HG03097 (cell line): ENCODE measurements around the gene EFCAB13.
"Not testable (repeated sequence)": the region's sequence is repeated elsewhere in the genome, so short reads cannot be mapped to it uniquely, and the experiment has no call there.

Experiments
- ATAC-seq: cut with Tn5 transposase; IDR thresholded peaks from one replicate; pipeline ENCODE4 v1.9.1; 2021; ENCODE audit not compliant: unreplicated experiment, low FRiP score

Gene EFCAB13

GRCh38 chr17:47423406-47424295, 99.9 kb downstream of the EFCAB13 start:
- ATAC-seq = no peak

DNA sequence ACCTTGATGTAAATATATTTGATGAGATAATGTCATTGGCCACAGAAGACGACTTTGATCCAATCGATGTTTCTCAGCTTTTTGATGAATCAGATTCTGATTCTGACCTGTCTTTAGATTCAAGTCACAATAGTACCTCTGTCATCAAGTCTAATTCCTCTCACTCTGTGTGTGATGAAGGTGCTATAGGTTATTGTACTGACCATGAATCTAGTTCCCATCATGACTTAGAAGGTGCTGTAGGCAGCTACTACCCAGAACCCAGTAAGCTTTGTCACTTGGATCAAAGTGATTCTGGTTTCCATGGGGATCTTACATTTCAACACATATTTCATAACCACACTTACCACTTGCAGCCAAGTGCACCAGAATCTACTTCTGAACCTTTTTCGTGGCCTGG, 101.5 kb downstream of the EFCAB13 start:
- not testable (repeated sequence) for ATAC-seq

DNA sequence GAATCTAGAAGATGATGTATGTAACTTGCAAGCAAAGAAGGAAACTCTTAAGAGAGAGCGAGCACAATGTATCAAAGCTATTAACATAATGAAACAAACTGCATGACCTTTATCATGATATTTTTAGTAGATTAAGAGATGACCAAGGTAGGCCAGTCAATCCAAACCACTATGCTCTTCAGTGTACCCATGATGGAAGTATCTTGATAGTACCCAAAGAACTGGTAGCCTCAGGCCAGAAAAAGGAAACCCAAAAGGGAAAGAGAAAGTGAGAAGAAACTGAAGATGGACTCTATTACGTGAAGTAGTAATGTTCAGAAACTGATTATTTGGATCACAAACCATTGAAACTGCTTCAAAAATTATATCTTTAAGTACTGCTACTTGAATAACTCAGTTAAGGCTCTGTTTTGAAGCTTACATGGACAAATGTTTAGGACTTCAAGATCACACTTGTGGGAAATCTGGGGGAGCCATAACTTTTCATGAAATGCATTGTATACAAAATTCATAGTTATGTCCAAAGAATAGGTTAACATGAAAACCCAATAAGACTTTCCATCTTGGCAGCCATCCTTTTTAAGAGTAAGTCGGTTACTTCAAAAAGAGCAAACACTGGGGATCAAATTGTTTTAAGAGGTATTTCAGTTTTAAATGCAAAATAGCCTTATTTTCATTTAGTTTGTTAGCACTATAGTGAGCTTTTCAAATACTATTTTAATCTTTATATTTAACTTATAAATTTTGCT, 102.3 kb downstream of the EFCAB13 start:
- ATAC-seq = not testable (repeated sequence)

GRCh38 chr17:47427985-47428384, 104.2 kb downstream of the EFCAB13 start:
- ATAC-seq = no peak

DNA sequence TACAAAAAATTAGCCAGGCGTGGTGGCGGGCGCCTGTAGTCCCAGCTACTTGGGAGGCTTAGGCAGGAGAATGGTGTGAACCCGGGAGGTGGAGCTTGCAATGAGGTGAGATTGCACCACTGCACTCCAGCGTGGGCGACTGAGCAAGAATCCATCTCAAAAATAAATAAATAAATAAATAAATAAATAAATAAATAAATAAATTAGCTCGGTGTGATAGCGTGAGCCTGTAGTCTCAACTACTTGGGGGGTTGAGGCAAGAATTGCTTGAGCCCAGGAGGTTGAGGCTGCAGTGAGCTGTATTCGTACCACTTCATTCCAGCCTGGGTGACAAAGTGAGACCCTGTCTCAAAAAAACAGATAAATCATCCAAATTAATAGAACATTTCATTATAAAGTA, 108.5 kb downstream of the EFCAB13 start:
- ATAC-seq = not testable (repeated sequence)

GRCh38 chr17:47465165-47465564, 141.4 kb downstream of the EFCAB13 start:
- ATAC-seq = no peak

DNA sequence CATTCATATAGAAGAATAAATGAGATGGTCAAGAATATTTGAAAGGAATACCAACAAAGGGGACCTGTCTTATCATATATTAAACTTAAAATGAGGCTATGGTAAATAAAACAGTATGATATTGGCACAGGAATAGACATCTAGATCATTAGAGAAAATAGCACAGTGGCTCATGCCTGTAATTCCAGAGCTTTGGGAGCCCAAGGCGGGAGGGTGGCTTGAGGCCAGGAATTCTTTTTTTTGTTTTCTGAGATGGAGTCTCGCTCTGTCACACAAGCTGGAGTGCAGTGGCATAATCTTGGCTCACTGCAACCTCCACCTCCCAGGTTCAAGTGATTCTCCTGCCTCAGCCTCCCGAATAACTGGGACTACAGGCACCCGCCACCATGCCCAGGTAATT, 143.2 kb downstream of the EFCAB13 start:
- ATAC-seq = not testable (repeated sequence)

- no peak for ATAC-seq
Measured at GRCh38 chr17:47470836-47471235, 147.1 kb downstream of the EFCAB13 start.

DNA sequence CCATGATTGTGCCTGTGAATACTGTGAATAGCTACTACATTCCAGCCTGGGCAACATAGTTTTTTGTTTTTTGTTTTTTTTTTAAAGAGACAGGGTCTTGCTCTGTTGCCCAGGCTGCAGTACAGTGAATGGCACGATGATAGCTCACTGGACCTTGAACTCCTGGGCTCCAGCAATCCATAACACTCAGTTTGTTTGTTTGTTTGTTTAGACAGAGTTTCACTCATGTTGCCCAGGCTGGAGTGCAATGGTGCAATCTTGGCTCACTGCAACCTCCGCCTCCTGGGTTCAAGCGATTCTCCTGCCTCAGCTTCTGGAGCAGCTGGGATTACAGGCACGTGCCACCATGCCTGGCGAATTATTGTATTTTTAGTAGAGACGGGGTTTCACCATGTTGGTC, 148.3 kb downstream of the EFCAB13 start:
- ATAC-seq = not testable (repeated sequence)
